Measurements from ENCODE around the gene MBD5.

MBD5 gene

DNA sequence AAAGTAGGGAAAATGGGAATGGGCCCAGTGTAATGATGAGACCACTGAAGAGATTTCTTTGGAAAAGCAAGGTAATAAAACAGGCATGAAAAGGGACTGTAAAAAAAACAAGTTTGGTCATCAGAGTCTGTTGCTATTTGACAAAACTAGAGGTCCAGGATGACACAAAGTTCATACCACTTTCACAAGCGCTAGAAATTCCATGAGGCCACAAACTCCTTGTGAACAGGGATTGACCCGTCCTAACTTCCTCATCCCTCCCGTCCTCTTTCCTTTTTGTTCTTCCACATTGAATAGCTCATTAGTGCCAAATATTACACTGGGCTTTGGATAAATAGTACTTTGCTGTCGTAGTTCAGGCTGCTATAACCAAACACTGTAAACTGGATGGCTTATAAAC is 434.9 kb downstream of the MBD5 start:
- no peak for TF ChIP-seq CTCF (IDR thresholded peaks at IDR 0.05; ENCODE audit: low read depth, low read length, missing control alignments)
- in situ Hi-C loops (cut with HindIII; ENCODE audit: low sequenced_read_pairs), result no loop called here
- DNase-seq (ENCODE audit: low read depth), result no peak
- H3K4me3 ChIP-seq (ENCODE audit: low read depth, low read length), result no peak overlapping the region

DNA sequence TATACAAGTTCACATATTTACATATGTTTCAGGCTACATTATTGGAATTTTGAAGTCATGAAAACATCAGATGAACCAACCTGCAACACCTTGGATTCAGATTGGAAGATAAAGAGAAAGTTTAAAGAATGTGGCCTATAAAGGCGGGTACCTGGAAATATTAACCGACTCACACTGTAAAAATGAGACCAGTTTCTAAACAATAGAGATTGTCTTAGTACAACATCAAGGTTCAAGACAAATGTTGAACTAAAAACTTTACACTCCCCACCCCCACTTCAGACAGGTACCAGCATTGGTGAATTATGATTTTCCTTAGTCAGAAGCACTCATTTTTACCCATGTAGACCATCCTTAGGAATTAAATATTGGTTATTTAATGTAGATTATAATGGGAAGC is 437.3 kb downstream of the MBD5 start:
- DNase-seq (ENCODE audit: low read depth), result no peak
- no peak overlapping the region for H3K4me3 ChIP-seq (ENCODE audit: low read depth, low read length)
- in situ Hi-C loops (cut with HindIII; ENCODE audit: low sequenced_read_pairs), result no loop called here
- TF ChIP-seq CTCF (IDR thresholded peaks at IDR 0.05; ENCODE audit: low read depth, low read length, missing control alignments), result no peak

DNA sequence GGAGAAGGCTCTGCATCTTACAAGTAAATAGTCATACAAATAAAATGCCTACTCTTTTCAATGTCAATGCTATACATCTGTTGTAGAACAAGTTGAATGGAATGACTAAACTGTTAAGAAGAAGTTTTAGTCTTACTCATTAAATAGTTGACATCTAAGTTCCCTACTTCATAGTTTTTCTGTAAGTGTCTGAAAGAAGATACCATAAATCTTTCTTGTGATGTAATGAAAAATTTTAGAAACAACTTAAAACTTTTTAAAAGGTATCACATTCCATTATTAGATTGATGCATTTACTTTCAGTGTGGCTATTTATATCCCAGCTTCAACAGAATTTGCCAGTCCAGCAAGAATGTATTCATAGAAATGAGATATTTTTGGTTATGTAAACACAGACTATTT is 438.5 kb downstream of the MBD5 start:
- DNase-seq (ENCODE audit: low read depth), result no peak
- TF ChIP-seq CTCF (IDR thresholded peaks at IDR 0.05; ENCODE audit: low read depth, low read length, missing control alignments), result no peak
- no peak overlapping the region for H3K4me3 ChIP-seq (ENCODE audit: low read depth, low read length)
- in situ Hi-C loops (cut with HindIII; ENCODE audit: low sequenced_read_pairs), result no loop called here

- no peak overlapping the region for H3K4me3 ChIP-seq (ENCODE audit: low read depth, low read length)
- TF ChIP-seq CTCF (IDR thresholded peaks at IDR 0.05; ENCODE audit: low read depth, low read length, missing control alignments), result no peak
- no peak for DNase-seq (ENCODE audit: low read depth)
- in situ Hi-C loops (cut with HindIII; ENCODE audit: low sequenced_read_pairs), result no loop called here
These were observed 441.0 kb downstream of the MBD5 start for GRCh38 chr2:148461876-148462275.

- in situ Hi-C loops (cut with HindIII; ENCODE audit: low sequenced_read_pairs), result no loop called here
- no peak for DNase-seq (ENCODE audit: low read depth)
- TF ChIP-seq CTCF (IDR thresholded peaks at IDR 0.05; ENCODE audit: low read depth, low read length, missing control alignments), result no peak
- no peak overlapping the region for H3K4me3 ChIP-seq (ENCODE audit: low read depth, low read length)
These were observed 454.7 kb downstream of the MBD5 start for GRCh38 chr2:148475626-148476025.

DNA sequence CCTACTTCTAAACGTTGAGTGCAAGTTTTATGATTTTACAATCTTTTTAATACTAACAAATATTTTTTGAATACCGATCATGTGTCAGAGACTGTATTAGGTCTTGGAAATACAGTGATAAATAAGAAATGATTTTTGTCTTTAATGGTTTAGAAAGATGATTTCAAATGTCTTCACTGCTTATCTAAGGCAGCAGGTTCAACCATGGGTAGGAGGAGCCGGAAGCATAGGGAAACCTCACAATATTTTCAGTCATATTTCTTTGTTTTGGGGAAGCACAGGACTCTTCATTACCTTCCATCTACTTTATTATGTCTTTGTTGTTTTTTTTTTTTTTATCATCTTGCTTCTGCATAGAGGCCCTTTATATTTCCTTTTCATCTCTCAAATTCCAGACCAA is 458.5 kb downstream of the MBD5 start:
- in situ Hi-C loops (cut with HindIII; ENCODE audit: low sequenced_read_pairs), result no loop called here
- TF ChIP-seq CTCF (IDR thresholded peaks at IDR 0.05; ENCODE audit: low read depth, low read length, missing control alignments), result no peak
- no peak overlapping the region for H3K4me3 ChIP-seq (ENCODE audit: low read depth, low read length)
- DNase-seq (ENCODE audit: low read depth), result no peak

DNA sequence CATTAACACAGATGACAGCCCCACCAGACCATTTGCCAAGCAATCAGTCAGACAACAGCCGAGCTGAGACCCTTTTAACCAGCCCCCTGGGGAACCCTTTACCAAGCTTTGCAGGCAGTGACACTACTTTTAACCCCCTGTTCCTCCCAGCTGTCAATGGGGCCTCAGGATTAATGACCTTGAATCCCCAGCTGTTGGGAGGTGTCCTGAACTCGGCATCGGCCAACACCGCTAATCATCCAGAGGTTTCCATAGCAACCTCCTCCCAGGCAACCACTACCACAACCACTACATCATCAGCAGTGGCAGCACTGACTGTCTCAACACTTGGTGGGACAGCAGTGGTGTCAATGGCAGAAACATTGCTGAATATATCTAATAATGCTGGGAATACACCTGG is 462.8 kb downstream of the MBD5 start:
- in situ Hi-C loops (cut with HindIII; ENCODE audit: low sequenced_read_pairs), result no loop called here
- DNase-seq (ENCODE audit: low read depth), result no peak
- TF ChIP-seq CTCF (IDR thresholded peaks at IDR 0.05; ENCODE audit: low read depth, low read length, missing control alignments), result no peak
- H3K4me3 ChIP-seq (ENCODE audit: low read depth, low read length), result no peak overlapping the region
